Activated CD4-positive, alpha-beta T cell treated with anti-CD3 and anti-CD28 coated beads, Interleukin-2, Interleukin-4, amounts not matched to agents 100 ng/mL and 50 ng/mL, durations not matched to agents 16 hours and 8 hours (primary cell): Measurements from ENCODE around the gene HOXC4.

Source experiments
- DNase-seq: peaks from one replicate; pipeline ENCODE4 v3.0.0-alpha.2; 2020; ENCODE audit warnings: low spot score

Gene HOXC4

GRCh38 chr12:54029529-54030441, 23.9 kb upstream of the HOXC4 start:
- no peak for DNase-seq

GRCh38 chr12:54030442-54030801, 23.2 kb upstream of the HOXC4 start:
- DNase-seq: no peak

DNA sequence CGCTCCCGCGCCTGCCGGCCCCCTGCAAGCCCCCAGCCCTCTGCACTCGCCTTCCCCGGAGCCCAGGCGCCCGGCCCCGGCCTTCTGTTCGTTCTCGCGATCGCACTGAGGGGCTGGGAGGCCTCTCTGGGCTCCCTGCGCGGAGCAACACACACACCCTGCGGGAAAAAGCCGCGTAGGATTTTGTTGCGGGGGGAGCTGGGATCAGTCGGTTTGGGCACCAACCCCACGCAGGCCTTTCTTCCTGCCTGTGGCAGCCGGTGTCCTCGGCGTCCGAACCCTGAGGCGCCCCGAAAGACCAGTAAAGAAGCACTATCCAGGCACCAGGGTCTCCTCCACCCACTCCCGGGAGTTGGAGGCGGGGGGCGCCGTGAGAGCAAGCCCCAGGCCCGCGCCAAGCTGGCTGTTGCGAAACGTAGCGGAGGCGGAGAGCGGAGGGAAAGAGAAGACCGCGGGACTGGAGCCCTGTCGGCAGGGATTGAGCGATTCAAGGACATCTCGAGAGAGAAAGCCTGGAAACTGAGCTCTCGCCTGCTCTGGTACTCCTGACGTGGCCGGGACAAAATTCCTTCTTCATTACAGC, 22.7 kb upstream of the HOXC4 start:
- DNase-seq: no peak

GRCh38 chr12:54031480-54031879, 22.2 kb upstream of the HOXC4 start:
- DNase-seq: no peak

GRCh38 chr12:54032086-54032619, 21.5 kb upstream of the HOXC4 start:
- no peak for DNase-seq

- peak; percentile 63 for DNase-seq
Observed at GRCh38 chr12:54032627-54033100, 21.0 kb upstream of the HOXC4 start, which contains the start of gene HOXC5. Gene HOXC5, plus strand, starts transcription at chr12:54033050. Its CDS starts 73 bp downstream, at chr12:54033123.

DNA sequence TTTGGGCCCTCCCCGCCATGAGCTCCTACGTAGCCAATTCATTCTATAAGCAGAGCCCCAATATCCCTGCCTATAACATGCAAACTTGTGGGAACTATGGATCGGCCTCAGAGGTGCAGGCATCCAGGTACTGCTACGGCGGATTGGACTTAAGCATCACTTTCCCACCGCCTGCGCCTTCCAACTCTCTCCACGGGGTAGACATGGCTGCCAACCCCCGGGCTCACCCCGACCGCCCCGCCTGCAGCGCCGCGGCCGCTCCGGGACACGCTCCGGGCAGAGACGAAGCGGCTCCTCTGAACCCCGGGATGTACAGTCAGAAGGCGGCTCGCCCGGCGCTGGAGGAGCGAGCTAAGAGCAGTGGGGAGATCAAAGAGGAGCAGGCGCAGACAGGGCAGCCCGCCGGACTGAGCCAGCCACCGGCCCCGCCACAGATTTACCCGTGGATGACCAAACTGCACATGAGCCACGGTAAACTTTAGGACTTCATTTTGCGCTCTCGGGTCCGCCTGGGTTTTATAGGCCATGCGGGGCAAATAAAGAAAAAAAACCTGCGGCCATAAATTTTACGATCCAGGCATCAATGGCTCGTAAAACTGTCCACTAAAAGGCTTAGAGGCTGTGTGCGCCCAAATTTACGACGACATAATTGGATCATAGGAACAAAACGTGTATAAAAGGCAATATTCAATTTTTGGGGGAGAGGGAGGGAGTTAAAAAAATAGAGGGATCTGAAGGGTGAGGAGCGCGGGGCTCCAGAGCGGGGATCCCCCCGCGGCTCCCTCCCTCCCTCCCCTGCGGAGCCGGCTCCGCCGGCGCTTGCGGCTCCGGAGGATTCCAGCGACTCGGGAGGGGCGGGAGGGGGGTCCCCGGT, 20.3 kb upstream of the HOXC4 start:
- DNase-seq: no peak

GRCh38 chr12:54033980-54034784, 19.5 kb upstream of the HOXC4 start:
- no peak for DNase-seq

DNA sequence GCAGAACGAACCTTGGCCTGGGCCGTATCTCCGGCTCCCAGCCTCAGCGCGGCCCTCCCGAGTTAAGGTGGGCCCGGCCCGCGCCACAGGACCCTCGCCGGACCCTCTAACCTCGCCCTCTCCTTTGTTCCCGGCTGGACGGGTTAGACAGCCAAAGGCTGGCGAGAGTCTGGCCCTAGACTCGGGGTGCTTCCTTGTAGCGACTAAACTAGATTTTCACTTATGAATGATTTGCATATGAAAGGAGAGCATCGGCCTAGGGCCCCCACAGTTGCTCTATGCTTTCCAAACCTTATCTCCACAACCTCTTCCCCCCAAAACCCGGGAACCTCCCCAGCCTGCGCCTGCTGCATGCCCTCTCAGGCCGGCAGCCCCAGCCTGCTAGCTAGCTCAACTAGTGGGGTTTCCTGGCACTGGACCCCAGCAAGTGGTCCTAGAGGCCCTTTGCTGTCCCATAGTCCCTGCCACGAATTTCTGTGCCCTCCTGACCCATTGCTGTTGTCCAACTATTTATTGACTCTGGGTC, 18.8 kb upstream of the HOXC4 start:
- no peak for DNase-seq

- DNase-seq: no peak
Observed at GRCh38 chr12:54035568-54036264, 17.9 kb upstream of the HOXC4 start.

DNA sequence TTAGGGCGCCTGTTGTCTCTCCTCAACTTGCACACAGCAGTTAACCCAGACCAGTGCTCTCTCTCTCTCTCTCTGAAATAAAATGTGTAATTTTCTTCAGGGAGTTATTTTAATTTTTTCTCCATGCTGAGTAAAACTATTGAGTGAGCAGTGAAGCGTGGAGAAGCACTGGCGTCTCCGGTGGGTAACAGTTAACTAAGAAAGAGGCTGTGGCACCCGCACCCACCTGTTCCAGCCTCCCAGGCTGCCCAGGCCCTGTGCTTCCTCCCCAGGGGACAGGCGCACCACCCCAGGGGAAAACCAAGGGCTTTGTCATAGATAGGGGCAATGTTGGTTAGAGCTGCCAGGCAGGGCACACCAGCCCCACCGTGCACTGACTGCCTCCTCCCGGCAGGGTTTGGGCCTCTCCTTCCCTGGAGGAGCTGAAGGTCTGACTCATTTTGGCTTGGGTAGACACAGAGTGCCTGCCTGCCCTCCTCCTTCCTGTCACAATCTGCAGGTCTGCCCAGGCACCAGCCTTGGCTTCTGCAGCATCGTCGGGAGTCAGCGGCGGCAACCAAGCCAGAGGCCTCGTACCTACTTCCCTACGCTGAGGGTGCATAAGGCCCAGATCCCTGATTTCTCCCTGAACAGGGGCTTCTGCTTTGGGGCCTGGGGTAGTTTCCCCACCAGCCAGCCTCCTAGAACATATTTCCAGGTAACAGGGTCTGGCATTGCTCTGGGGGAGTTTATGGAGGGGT, 16.8 kb upstream of the HOXC4 start:
- no peak for DNase-seq

- no peak for DNase-seq
Observed at GRCh38 chr12:54037360-54038283, 16.0 kb upstream of the HOXC4 start.

DNA sequence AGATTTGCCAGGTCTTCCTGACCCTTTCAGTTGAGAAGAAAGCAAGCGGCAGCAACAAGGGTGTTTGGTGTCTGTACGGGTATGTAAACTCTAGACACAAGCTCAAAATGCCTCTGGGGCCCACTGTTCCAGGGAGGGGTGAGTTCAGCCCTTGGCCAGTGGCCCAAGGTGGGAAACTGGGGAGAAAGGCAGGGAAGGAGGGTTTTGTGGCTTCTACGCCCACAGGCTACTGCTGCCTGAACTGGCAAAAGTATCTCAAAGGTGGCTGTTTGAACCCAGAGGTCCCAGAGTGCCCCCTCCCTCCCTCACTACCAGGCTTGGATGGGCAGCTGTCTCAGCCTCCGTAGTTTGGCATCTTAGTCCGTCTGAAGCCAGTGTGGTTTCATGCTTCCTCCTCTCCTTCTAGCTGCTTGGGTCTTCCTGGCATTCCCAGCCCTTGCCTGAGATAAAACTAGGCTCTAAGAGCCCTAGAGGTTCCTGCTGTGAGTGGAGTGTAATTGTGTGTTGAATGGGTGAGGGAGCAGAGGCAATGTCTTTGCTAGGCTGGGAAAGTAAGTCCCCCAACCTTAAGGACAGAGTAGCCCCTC, 15.3 kb upstream of the HOXC4 start:
- DNase-seq: no peak

DNA sequence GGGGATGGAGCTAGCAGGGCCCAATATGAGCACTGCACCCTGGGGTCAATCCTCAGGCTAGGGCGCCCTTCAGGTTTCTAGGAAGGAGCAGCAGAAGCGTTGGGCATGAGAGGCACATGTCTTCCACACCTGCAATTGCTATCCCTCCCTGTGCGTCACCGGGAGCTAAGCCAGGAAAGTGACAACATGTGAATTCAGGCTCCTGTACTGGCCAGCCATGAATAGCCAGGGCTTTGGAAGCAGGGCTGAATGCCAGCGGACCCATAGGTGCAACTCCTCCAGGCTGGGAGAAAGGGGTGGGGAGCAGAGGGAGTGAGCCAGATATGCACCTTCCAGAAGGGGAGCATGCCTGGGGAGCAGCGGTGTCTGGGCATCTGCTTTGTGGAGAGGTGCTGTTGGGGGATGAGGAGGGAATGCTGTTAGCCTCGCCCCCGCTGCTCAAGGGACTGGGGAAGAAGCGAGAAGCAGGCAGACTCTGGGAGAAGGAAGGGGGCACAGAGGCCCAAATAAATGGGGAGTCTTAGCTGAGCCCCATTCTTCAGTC, 14.7 kb upstream of the HOXC4 start:
- no peak for DNase-seq

- DNase-seq: no peak
Observed at GRCh38 chr12:54039417-54040147, 14.1 kb upstream of the HOXC4 start.

DNA sequence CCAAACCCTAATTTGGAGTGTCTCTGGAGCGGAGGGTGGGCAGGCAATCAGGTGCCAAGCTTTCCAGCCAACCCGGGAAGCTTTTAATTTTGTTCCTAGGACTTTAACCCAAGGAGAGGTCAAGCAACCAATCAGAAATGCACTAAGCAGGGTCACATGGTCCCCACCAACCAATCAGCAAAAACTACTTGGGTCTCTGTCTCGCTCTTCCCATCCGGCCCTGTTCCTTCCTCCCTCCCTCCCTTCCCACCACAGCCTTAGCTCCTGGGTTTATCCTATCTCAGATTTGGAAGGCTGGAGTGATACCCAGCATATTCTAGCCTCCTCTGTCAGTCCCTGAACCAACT, 13.5 kb upstream of the HOXC4 start:
- DNase-seq: no peak

DNA sequence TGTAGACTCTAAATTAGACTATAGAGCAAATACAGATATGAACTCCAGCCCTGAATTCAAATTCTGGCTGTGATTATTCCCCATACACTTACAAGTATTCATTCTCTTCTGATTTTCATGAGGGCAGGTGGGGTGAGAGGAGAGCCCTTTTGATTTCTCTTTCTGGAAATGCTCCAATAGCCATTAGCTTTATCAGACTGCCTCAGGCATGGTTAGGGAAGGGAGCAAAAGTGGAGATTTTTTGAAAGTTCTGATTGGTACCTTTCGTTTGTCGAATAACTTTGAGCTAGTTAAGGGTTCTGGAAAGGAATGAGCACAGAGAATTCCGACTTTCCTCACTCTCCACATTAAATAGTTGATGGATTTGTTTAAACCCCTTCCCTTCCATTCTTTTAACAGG, 13.0 kb upstream of the HOXC4 start:
- DNase-seq: no peak
